ENCODE measurements around the gene RAB11FIP4.

DNA sequence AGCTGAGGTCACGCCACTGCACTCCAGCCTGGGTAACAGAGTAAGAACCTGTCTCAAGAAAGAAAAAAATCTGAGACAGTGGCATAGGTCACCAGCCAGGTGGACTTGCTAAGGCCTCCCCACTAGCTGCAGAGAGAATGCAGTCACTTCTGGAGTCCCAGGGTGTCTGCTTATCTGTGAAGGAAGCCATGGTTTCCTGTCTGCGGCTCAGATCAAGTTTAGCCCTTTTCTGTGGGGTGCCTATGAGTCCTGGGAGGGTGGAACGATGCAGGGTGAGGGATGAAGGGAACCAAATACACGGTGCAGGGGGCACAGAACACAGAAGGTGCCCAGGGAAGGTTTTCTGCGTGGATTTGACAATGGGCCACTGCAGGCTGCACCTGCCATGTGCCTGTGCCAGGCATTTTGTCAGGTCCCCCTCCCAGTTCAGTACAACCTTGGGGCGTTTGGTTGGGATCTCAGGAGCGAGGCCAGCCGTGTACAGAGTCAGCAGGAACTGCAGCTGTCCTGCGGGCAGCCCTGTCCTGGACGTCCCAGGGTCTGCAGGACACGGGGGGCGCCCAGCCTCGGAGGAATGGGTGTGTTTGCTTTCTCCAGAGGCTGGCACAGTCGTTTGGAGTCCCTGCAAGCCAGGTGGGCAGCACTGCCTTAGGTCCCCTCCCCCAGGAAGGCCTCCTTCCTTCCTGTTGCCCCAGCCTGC lies 41.8 kb downstream of the RAB11FIP4 start:
- TF ChIP-seq GATA2 (IDR thresholded peaks at IDR 0.05; ENCODE audit: insufficient read depth, insufficient read length, low read depth, low read length) (no peak), JUN (IDR thresholded peaks at IDR 0.05; ENCODE audit: borderline replicate concordance, insufficient read depth, insufficient read length, low read depth) (no peak), POLR2A (IDR thresholded peaks at IDR 0.05; ENCODE audit: low read depth, low read length) (no peak), FOS (IDR thresholded peaks at IDR 0.05; ENCODE audit: borderline replicate concordance, insufficient read depth, low read length) (no peak), POLR2AphosphoS5 (IDR thresholded peaks at IDR 0.05; ENCODE audit: insufficient read depth, low read depth, low read length) (no peak), MYC (IDR thresholded peaks at IDR 0.05; ENCODE audit: low read depth, low read length) (no peak), EZH2 (IDR thresholded peaks at IDR 0.05; ENCODE audit: borderline replicate concordance, low read depth, low read length, severe bottlenecking) (no peak)
- TF ChIP-seq, protein P1, sequence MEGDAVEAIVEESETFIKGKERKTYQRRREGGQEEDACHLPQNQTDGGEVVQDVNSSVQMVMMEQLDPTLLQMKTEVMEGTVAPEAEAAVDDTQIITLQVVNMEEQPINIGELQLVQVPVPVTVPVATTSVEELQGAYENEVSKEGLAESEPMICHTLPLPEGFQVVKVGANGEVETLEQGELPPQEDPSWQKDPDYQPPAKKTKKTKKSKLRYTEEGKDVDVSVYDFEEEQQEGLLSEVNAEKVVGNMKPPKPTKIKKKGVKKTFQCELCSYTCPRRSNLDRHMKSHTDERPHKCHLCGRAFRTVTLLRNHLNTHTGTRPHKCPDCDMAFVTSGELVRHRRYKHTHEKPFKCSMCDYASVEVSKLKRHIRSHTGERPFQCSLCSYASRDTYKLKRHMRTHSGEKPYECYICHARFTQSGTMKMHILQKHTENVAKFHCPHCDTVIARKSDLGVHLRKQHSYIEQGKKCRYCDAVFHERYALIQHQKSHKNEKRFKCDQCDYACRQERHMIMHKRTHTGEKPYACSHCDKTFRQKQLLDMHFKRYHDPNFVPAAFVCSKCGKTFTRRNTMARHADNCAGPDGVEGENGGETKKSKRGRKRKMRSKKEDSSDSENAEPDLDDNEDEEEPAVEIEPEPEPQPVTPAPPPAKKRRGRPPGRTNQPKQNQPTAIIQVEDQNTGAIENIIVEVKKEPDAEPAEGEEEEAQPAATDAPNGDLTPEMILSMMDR (IDR thresholded peaks at IDR 0.05; ENCODE audit: extremely low read depth in 1 of 2, insufficient read depth in 1 of 2, low read depth in 1 of 2, low read length in 2 of 2): no peak
